ENCODE results near the gene CLMP. TPM values are rescaled to one million over a fixed set of nuclear protein-coding genes. Genes with fewer than 3 reads are reported as not detected.

Gene CLMP
- total RNA-seq, 2 experiments from 2014 or later, result 0.06 to 0.19 TPM

- intact Hi-C loops (cut with DNase I, micrococcal nuclease), result no loop called here
- H3K9me3 Mint-ChIP-seq, result no peaks in the 10 kb centered on the region
- Histone ChIP-seq H3K4me1 (ENCODE audit: insufficient read depth, low read length) (no peaks in the 10 kb centered on the region), H3K9me3 (ENCODE audit: control insufficient read depth in 1 of 2, insufficient read depth in 1 of 2, low read length in 2 of 2) (no peaks in the 10 kb centered on the region), H3K36me3 (ENCODE audit: insufficient read depth, low read length) (no peaks in the 10 kb centered on the region), H3K4me3 (ENCODE audit: low read length) (no peak overlapping the region), H3K27me3 (ENCODE audit: control insufficient read depth in 1 of 2, insufficient read depth in 2 of 2, low read length in 2 of 2) (no peaks in the 10 kb centered on the region), H3K27ac (ENCODE audit: low read depth in 1 of 2, low read length in 2 of 2) (no peak overlapping the region)
- no peak for DNase-seq
- ATAC-seq (ENCODE audit: poor library complexity), result no peak
- TF ChIP-seq CTCF (IDR thresholded peaks at IDR 0.05), result no peak
- H3K4me1 Mint-ChIP-seq (ENCODE audit: low read depth), result no peaks in the 10 kb centered on the region
- peaks cover 34% of the 10 kb centered on the region for H3K27me3 Mint-ChIP-seq
- no peak overlapping the region for H3K4me3 Mint-ChIP-seq
- no peaks in the 10 kb centered on the region for H3K36me3 Mint-ChIP-seq (ENCODE audit: low read depth)
- POLR2A ChIA-PET, result no interaction called here
- H3K27ac Mint-ChIP-seq, result no peak overlapping the region
- CTCF ChIA-PET, result no interaction called here
Measured at GRCh38 chr11:123214940-123215339, 19.9 kb upstream of the CLMP start.

- POLR2A ChIA-PET, result no interaction called here
- H3K27ac Mint-ChIP-seq, result no peak overlapping the region
- CTCF ChIA-PET, result no interaction called here
- no peaks in the 10 kb centered on the region for H3K36me3 Mint-ChIP-seq (ENCODE audit: low read depth)
- ATAC-seq (ENCODE audit: poor library complexity) (no peak), DNase-seq (no peak)
- Histone ChIP-seq H3K27ac (ENCODE audit: low read depth in 1 of 2, low read length in 2 of 2) (no peak overlapping the region), H3K36me3 (ENCODE audit: insufficient read depth, low read length) (no peaks in the 10 kb centered on the region), H3K9me3 (ENCODE audit: control insufficient read depth in 1 of 2, insufficient read depth in 1 of 2, low read length in 2 of 2) (no peaks in the 10 kb centered on the region), H3K4me3 (ENCODE audit: low read length) (no peak overlapping the region), H3K4me1 (ENCODE audit: insufficient read depth, low read length) (no peaks in the 10 kb centered on the region), H3K27me3 (ENCODE audit: control insufficient read depth in 1 of 2, insufficient read depth in 2 of 2, low read length in 2 of 2) (no peaks in the 10 kb centered on the region)
- H3K4me1 Mint-ChIP-seq (ENCODE audit: low read depth), result no peaks in the 10 kb centered on the region
- no peaks in the 10 kb centered on the region for H3K9me3 Mint-ChIP-seq
- intact Hi-C loops (cut with DNase I, micrococcal nuclease), result no loop called here
- H3K27me3 Mint-ChIP-seq, result peaks cover 34% of the 10 kb centered on the region
- no peak for TF ChIP-seq CTCF (IDR thresholded peaks at IDR 0.05)
- no peak overlapping the region for H3K4me3 Mint-ChIP-seq
Measured at GRCh38 chr11:123214396-123214795, 19.3 kb upstream of the CLMP start.

- Histone ChIP-seq H3K4me3 (ENCODE audit: low read length) (no peak overlapping the region), H3K4me1 (ENCODE audit: insufficient read depth, low read length) (no peaks in the 10 kb centered on the region), H3K36me3 (ENCODE audit: insufficient read depth, low read length) (no peaks in the 10 kb centered on the region), H3K27ac (ENCODE audit: low read depth in 1 of 2, low read length in 2 of 2) (no peak overlapping the region), H3K27me3 (ENCODE audit: control insufficient read depth in 1 of 2, insufficient read depth in 2 of 2, low read length in 2 of 2) (no peaks in the 10 kb centered on the region), H3K9me3 (ENCODE audit: control insufficient read depth in 1 of 2, insufficient read depth in 1 of 2, low read length in 2 of 2) (no peaks in the 10 kb centered on the region)
- no peak for TF ChIP-seq CTCF (IDR thresholded peaks at IDR 0.05)
- intact Hi-C loops (cut with DNase I, micrococcal nuclease), result no loop called here
- ChIA-PET POLR2A (no interaction called here), CTCF (no interaction called here)
- Mint-ChIP-seq H3K36me3 (ENCODE audit: low read depth) (no peaks in the 10 kb centered on the region), H3K27me3 (peaks cover 39% of the 10 kb centered on the region), H3K9me3 (no peaks in the 10 kb centered on the region), H3K4me3 (no peak overlapping the region), H3K4me1 (ENCODE audit: low read depth) (no peaks in the 10 kb centered on the region), H3K27ac (no peak overlapping the region)
- DNase-seq (no peak), ATAC-seq (ENCODE audit: poor library complexity) (no peak)
Measured at GRCh38 chr11:123213307-123213771, 18.3 kb upstream of the CLMP start.
